Measurements from ENCODE around the gene ASTL. TPM values are rescaled to one million over a fixed set of nuclear protein-coding genes. Genes with fewer than 3 reads are reported as not detected.
A peak's percentile ranks its signal among the peaks of the same experiment; 100 is the strongest.

Gene ASTL
- total RNA-seq, 1 experiment from 2014 or later, result 0.18 TPM

DNA sequence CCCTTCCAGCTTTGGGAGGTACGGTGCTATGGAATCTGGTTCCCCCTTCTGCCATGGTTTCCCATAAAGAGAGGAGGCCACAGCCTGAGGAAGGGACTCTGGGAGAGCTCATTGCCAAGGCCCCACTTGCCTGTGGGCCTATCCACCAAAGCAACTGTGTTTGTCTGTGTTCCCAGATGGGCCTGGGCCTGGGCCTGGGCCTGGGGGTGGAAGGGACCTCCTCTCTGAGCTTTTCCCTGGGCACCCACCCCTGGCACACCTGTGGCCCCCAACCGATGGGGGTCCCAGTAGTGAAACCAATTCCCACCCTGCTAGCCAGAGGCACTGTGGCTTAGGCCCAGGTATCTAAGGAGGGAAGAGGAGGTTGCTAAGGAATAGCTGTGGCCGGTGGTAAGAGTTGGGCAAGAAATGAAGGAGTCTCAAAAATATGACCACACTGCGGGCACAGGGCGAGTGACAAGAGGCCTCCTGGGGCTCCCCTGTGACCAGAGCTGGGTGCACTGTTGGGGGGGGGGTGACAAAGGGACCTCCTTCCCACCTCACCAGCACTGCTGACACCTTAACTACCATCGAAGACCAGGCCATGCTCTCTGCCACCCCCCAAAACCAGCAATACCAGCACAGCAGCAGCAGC is 11.8 kb upstream of the ASTL start:
- Histone ChIP-seq H3K27me3 (ENCODE audit: control insufficient read depth, insufficient read depth, low read length) (no peaks in the 10 kb centered on the region), H3K4me3 (ENCODE audit: low read depth in 2 of 2, low read length in 2 of 2) (no peak overlapping the region), H3K4me1 (ENCODE audit: control insufficient read depth, insufficient read depth, low read length) (peaks cover 29% of the 10 kb centered on the region), H3K27ac (ENCODE audit: low read length) (no peak overlapping the region), H3K36me3 (ENCODE audit: control insufficient read depth, insufficient read depth, low read length) (no peaks in the 10 kb centered on the region), H3K9me3 (ENCODE audit: control insufficient read depth, insufficient read depth, low read depth, low read length) (no peaks in the 10 kb centered on the region)
- intact Hi-C loops (cut with micrococcal nuclease; ENCODE audit: unreplicated experiment), result no loop called here
- TF ChIP-seq SIN3A (IDR thresholded peaks at IDR 0.05; ENCODE audit: borderline replicate concordance, insufficient read depth, low read depth, low read length), result no peak
- no peak for TF ChIP-seq TCF7L2 (IDR thresholded peaks at IDR 0.05; ENCODE audit: low read depth, low read length)
- TF ChIP-seq POLR2AphosphoS5 (IDR thresholded peaks at IDR 0.05; ENCODE audit: low read depth, low read length), result no peak
- TF ChIP-seq, protein P1, sequence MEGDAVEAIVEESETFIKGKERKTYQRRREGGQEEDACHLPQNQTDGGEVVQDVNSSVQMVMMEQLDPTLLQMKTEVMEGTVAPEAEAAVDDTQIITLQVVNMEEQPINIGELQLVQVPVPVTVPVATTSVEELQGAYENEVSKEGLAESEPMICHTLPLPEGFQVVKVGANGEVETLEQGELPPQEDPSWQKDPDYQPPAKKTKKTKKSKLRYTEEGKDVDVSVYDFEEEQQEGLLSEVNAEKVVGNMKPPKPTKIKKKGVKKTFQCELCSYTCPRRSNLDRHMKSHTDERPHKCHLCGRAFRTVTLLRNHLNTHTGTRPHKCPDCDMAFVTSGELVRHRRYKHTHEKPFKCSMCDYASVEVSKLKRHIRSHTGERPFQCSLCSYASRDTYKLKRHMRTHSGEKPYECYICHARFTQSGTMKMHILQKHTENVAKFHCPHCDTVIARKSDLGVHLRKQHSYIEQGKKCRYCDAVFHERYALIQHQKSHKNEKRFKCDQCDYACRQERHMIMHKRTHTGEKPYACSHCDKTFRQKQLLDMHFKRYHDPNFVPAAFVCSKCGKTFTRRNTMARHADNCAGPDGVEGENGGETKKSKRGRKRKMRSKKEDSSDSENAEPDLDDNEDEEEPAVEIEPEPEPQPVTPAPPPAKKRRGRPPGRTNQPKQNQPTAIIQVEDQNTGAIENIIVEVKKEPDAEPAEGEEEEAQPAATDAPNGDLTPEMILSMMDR (IDR thresholded peaks at IDR 0.05), result no peak
- TF ChIP-seq, protein P2, sequence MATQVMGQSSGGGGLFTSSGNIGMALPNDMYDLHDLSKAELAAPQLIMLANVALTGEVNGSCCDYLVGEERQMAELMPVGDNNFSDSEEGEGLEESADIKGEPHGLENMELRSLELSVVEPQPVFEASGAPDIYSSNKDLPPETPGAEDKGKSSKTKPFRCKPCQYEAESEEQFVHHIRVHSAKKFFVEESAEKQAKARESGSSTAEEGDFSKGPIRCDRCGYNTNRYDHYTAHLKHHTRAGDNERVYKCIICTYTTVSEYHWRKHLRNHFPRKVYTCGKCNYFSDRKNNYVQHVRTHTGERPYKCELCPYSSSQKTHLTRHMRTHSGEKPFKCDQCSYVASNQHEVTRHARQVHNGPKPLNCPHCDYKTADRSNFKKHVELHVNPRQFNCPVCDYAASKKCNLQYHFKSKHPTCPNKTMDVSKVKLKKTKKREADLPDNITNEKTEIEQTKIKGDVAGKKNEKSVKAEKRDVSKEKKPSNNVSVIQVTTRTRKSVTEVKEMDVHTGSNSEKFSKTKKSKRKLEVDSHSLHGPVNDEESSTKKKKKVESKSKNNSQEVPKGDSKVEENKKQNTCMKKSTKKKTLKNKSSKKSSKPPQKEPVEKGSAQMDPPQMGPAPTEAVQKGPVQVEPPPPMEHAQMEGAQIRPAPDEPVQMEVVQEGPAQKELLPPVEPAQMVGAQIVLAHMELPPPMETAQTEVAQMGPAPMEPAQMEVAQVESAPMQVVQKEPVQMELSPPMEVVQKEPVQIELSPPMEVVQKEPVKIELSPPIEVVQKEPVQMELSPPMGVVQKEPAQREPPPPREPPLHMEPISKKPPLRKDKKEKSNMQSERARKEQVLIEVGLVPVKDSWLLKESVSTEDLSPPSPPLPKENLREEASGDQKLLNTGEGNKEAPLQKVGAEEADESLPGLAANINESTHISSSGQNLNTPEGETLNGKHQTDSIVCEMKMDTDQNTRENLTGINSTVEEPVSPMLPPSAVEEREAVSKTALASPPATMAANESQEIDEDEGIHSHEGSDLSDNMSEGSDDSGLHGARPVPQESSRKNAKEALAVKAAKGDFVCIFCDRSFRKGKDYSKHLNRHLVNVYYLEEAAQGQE (IDR thresholded peaks at IDR 0.05; ENCODE audit: insufficient read depth in 1 of 2, low read depth in 2 of 2, low read length in 1 of 2), result no peak
- ChIA-PET POLR2A (interaction anchor here (0.6 kb wide), 1 partner anchor 33 kb away, joined by 6 read pairs; no protein-coding TSS in a partner anchor), CTCF (no interaction called here)
- DNase-seq (ENCODE audit: low read depth, low spot score) (no peak), ATAC-seq (no peak)
- in situ Hi-C loops (cut with HindIII; ENCODE audit: low pct_unique_long_range_greater_than_20kb, low sequenced_read_pairs), result loop anchor here (25.0 kb wide), 1 partner anchor 112 kb away; the partner anchor contains the start of genes CIAO1 and TMEM127
- no TSS peak for BruUV-seq (replicated peaks)

DNA sequence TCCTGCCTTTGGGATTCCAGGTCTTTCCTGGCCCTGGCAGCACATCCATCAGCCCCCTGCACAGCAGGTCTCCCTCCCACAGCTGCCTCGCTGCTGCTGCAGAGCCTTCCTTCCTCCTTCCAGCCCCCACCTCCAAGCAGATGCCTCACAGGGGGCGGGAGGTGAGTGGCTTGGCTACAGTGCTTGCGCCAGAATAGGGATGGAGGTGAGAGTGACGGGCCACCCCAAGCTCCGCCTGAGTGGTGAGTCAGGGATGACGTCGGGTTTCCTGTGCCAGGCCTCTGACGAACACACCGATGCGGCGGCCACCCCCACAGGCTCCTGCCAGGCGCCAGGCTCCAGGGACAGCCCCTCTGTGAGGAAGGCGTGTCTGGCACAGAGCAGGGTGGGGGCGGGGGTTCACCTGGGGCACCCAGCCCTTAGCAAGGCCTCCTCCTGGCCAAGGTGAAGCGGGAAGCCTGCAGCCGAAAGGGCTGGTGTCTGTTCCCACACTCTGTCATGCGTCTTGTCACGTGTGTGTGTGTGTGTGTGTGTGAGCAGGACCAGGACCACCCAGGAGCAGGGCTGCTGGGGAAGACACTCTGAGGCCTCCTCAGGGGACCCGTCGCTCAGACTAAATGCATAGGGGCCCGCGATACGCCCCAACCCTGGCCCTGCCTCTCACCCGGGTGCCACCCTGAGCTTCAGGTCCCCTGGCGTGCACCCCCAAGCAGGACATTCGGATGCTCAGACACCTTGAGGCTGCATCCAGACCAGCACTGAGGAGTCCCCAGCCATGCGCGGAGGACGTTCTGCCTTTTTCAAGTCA is 10.3 kb upstream of the ASTL start:
- H3K4me1 ChIP-seq (ENCODE audit: control insufficient read depth, insufficient read depth, low read length), result peaks cover 29% of the 10 kb centered on the region
- in situ Hi-C loops (cut with HindIII; ENCODE audit: low pct_unique_long_range_greater_than_20kb, low sequenced_read_pairs), result no loop called here

More for the DNA sequence above, 10.3 kb upstream of the ASTL start:
- intact Hi-C loops (cut with micrococcal nuclease; ENCODE audit: unreplicated experiment), result no loop called here
- Histone ChIP-seq H3K36me3 (ENCODE audit: control insufficient read depth, insufficient read depth, low read length) (no peaks in the 10 kb centered on the region), H3K4me3 (ENCODE audit: low read depth in 2 of 2, low read length in 2 of 2) (no peak overlapping the region), H3K27ac (ENCODE audit: low read length) (0 out of 2 replicates have a peak overlapping the region, but pooled peaks have one; percentile 17), H3K27me3 (ENCODE audit: control insufficient read depth, insufficient read depth, low read length) (no peaks in the 10 kb centered on the region), H3K9me3 (ENCODE audit: control insufficient read depth, insufficient read depth, low read depth, low read length) (no peaks in the 10 kb centered on the region)
- ATAC-seq (peak; percentile 46), DNase-seq (ENCODE audit: low read depth, low spot score) (no peak)
- ChIA-PET CTCF (interaction anchor here (2.2 kb wide), 1 partner anchor 26 kb away, joined by 7 read pairs; no protein-coding TSS in a partner anchor), POLR2A (no interaction called here)
- BruUV-seq (replicated peaks), result no TSS peak
- TF ChIP-seq POLR2AphosphoS5 (IDR thresholded peaks at IDR 0.05; ENCODE audit: low read depth, low read length) (no peak), TCF7L2 (IDR thresholded peaks at IDR 0.05; ENCODE audit: low read depth, low read length) (no peak)

Data from Panc1 (cell line).